ENCODE measurements around the gene RPP25.

Gene RPP25

DNA sequence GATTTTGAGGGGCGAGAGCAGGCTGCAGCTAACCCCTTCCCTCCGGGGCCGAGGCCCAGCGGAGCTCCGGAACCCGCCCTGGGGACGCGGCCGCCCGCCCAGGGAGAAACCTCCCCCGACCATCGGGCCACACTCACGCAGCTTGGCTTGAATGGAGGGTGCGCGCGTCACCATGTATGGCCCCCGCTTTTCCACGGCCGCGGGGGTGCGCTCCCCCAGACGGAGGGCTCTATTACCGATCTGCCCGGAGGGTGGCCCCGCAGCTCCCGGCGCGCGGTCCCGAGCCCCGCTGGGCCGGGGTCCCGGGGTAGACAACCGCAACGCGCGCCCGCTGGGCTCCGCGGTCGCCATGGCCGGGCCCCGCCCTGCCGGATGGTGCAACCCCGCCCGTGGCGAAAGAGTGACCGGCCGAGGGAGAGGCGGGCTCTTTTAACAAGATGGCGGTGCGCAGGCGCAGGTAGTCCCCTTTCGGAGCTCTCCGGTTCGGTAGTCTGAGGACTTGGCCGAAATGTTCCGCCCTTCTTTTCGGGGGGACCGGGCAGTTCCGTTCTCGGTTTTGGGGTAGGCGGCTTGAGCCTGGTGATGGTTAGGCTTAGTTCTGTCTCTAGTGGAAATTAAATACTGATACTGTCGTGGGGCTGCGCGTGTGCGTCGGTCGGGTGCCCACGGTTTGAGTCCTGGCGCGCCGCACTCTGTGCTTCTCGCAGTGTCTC, 50.0 kb downstream of the RPP25 start, which contains the start of gene FAM219B (continued):
- TF ChIP-seq, protein P1, sequence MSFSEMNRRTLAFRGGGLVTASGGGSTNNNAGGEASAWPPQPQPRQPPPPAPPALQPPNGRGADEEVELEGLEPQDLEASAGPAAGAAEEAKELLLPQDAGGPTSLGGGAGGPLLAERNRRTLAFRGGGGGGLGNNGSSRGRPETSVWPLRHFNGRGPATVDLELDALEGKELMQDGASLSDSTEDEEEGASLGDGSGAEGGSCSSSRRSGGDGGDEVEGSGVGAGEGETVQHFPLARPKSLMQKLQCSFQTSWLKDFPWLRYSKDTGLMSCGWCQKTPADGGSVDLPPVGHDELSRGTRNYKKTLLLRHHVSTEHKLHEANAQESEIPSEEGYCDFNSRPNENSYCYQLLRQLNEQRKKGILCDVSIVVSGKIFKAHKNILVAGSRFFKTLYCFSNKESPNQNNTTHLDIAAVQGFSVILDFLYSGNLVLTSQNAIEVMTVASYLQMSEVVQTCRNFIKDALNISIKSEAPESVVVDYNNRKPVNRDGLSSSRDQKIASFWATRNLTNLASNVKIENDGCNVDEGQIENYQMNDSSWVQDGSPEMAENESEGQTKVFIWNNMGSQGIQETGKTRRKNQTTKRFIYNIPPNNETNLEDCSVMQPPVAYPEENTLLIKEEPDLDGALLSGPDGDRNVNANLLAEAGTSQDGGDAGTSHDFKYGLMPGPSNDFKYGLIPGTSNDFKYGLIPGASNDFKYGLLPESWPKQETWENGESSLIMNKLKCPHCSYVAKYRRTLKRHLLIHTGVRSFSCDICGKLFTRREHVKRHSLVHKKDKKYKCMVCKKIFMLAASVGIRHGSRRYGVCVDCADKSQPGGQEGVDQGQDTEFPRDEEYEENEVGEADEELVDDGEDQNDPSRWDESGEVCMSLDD (tag by site-specific recombination; IDR thresholded peaks at IDR 0.05): peak; percentile 64
- TF ChIP-seq, protein P2, sequence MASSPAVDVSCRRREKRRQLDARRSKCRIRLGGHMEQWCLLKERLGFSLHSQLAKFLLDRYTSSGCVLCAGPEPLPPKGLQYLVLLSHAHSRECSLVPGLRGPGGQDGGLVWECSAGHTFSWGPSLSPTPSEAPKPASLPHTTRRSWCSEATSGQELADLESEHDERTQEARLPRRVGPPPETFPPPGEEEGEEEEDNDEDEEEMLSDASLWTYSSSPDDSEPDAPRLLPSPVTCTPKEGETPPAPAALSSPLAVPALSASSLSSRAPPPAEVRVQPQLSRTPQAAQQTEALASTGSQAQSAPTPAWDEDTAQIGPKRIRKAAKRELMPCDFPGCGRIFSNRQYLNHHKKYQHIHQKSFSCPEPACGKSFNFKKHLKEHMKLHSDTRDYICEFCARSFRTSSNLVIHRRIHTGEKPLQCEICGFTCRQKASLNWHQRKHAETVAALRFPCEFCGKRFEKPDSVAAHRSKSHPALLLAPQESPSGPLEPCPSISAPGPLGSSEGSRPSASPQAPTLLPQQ (tag by site-specific recombination; IDR thresholded peaks at IDR 0.05): peak; percentile 73
- TF ChIP-seq ZNF629 (tag by site-specific recombination; IDR thresholded peaks at IDR 0.05) (no peak), SP3 (tag by site-specific recombination; IDR thresholded peaks at IDR 0.05) (peak; percentile 52), ZFP37 (tag by site-specific recombination; IDR thresholded peaks at IDR 0.05) (no peak), KLF7 (tag by site-specific recombination; IDR thresholded peaks at IDR 0.05; ENCODE audit: borderline replicate concordance) (peak; percentile 47; the same call in 1 of the 2 replicates), ZNF140 (tag by site-specific recombination; IDR thresholded peaks at IDR 0.05) (no peak), KLF10 (tag by site-specific recombination; IDR thresholded peaks at IDR 0.05) (peak; percentile 62; the same call in 1 of the 2 replicates), ZNF23 (tag by site-specific recombination; IDR thresholded peaks at IDR 0.05; ENCODE audit: borderline replicate concordance) (no peak), ZBTB17 (tag by site-specific recombination; IDR thresholded peaks at IDR 0.05) (peak; percentile 84), EGR2 (tag by site-specific recombination; IDR thresholded peaks at IDR 0.05; ENCODE audit: low read depth) (peak; percentile 47), ZNF24 (tag by site-specific recombination; IDR thresholded peaks at IDR 0.05) (peak; percentile 23; the same call in 1 of the 2 replicates), GLIS1 (tag by site-specific recombination; IDR thresholded peaks at IDR 0.05) (peak; percentile 89), ZEB2 (tag by site-specific recombination; IDR thresholded peaks at IDR 0.05) (peak; percentile 76)
- TF ChIP-seq, protein P3, sequence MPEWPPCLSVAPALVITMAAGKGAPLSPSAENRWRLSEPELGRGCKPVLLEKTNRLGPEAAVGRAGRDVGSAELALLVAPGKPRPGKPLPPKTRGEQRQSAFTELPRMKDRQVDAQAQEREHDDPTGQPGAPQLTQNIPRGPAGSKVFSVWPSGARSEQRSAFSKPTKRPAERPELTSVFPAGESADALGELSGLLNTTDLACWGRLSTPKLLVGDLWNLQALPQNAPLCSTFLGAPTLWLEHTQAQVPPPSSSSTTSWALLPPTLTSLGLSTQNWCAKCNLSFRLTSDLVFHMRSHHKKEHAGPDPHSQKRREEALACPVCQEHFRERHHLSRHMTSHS (tag by site-specific recombination; IDR thresholded peaks at IDR 0.05): no peak
- TF ChIP-seq, protein P4, sequence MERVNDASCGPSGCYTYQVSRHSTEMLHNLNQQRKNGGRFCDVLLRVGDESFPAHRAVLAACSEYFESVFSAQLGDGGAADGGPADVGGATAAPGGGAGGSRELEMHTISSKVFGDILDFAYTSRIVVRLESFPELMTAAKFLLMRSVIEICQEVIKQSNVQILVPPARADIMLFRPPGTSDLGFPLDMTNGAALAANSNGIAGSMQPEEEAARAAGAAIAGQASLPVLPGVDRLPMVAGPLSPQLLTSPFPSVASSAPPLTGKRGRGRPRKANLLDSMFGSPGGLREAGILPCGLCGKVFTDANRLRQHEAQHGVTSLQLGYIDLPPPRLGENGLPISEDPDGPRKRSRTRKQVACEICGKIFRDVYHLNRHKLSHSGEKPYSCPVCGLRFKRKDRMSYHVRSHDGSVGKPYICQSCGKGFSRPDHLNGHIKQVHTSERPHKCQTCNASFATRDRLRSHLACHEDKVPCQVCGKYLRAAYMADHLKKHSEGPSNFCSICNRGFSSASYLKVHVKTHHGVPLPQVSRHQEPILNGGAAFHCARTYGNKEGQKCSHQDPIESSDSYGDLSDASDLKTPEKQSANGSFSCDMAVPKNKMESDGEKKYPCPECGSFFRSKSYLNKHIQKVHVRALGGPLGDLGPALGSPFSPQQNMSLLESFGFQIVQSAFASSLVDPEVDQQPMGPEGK (tag by site-specific recombination; IDR thresholded peaks at IDR 0.05): peak; percentile 94
- TF ChIP-seq, protein P5, sequence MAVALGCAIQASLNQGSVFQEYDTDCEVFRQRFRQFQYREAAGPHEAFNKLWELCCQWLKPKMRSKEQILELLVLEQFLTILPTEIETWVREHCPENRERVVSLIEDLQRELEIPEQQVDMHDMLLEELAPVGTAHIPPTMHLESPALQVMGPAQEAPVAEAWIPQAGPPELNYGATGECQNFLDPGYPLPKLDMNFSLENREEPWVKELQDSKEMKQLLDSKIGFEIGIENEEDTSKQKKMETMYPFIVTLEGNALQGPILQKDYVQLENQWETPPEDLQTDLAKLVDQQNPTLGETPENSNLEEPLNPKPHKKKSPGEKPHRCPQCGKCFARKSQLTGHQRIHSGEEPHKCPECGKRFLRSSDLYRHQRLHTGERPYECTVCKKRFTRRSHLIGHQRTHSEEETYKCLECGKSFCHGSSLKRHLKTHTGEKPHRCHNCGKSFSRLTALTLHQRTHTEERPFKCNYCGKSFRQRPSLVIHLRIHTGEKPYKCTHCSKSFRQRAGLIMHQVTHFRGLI (tag by site-specific recombination; IDR thresholded peaks at IDR 0.05): peak; percentile 72; the same call in 1 of the 2 replicates
- TF ChIP-seq, protein P6, sequence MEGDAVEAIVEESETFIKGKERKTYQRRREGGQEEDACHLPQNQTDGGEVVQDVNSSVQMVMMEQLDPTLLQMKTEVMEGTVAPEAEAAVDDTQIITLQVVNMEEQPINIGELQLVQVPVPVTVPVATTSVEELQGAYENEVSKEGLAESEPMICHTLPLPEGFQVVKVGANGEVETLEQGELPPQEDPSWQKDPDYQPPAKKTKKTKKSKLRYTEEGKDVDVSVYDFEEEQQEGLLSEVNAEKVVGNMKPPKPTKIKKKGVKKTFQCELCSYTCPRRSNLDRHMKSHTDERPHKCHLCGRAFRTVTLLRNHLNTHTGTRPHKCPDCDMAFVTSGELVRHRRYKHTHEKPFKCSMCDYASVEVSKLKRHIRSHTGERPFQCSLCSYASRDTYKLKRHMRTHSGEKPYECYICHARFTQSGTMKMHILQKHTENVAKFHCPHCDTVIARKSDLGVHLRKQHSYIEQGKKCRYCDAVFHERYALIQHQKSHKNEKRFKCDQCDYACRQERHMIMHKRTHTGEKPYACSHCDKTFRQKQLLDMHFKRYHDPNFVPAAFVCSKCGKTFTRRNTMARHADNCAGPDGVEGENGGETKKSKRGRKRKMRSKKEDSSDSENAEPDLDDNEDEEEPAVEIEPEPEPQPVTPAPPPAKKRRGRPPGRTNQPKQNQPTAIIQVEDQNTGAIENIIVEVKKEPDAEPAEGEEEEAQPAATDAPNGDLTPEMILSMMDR (tag by site-specific recombination; IDR thresholded peaks at IDR 0.05): peak; percentile 60
- TF ChIP-seq, protein P7, sequence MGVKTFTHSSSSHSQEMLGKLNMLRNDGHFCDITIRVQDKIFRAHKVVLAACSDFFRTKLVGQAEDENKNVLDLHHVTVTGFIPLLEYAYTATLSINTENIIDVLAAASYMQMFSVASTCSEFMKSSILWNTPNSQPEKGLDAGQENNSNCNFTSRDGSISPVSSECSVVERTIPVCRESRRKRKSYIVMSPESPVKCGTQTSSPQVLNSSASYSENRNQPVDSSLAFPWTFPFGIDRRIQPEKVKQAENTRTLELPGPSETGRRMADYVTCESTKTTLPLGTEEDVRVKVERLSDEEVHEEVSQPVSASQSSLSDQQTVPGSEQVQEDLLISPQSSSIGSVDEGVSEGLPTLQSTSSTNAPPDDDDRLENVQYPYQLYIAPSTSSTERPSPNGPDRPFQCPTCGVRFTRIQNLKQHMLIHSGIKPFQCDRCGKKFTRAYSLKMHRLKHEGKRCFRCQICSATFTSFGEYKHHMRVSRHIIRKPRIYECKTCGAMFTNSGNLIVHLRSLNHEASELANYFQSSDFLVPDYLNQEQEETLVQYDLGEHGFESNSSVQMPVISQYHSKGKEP (tag by site-specific recombination; IDR thresholded peaks at IDR 0.05): peak; percentile 49; the same call in 1 of the 2 replicates
- TF ChIP-seq, protein P8, sequence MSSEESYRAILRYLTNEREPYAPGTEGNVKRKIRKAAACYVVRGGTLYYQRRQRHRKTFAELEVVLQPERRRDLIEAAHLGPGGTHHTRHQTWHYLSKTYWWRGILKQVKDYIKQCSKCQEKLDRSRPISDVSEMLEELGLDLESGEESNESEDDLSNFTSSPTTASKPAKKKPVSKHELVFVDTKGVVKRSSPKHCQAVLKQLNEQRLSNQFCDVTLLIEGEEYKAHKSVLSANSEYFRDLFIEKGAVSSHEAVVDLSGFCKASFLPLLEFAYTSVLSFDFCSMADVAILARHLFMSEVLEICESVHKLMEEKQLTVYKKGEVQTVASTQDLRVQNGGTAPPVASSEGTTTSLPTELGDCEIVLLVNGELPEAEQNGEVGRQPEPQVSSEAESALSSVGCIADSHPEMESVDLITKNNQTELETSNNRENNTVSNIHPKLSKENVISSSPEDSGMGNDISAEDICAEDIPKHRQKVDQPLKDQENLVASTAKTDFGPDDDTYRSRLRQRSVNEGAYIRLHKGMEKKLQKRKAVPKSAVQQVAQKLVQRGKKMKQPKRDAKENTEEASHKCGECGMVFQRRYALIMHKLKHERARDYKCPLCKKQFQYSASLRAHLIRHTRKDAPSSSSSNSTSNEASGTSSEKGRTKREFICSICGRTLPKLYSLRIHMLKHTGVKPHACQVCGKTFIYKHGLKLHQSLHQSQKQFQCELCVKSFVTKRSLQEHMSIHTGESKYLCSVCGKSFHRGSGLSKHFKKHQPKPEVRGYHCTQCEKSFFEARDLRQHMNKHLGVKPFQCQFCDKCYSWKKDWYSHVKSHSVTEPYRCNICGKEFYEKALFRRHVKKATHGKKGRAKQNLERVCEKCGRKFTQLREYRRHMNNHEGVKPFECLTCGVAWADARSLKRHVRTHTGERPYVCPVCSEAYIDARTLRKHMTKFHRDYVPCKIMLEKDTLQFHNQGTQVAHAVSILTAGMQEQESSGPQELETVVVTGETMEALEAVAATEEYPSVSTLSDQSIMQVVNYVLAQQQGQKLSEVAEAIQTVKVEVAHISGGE (tag by site-specific recombination; conservative IDR thresholded peaks at IDR 0.05; ENCODE audit: low read depth): peak; percentile 96
- TF ChIP-seq, protein P9, sequence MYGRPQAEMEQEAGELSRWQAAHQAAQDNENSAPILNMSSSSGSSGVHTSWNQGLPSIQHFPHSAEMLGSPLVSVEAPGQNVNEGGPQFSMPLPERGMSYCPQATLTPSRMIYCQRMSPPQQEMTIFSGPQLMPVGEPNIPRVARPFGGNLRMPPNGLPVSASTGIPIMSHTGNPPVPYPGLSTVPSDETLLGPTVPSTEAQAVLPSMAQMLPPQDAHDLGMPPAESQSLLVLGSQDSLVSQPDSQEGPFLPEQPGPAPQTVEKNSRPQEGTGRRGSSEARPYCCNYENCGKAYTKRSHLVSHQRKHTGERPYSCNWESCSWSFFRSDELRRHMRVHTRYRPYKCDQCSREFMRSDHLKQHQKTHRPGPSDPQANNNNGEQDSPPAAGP (tag by site-specific recombination; IDR thresholded peaks at IDR 0.05): peak; percentile 22; the same call in 1 of the 2 replicates

All from HEK293 (cell line).